NCI-H748 treated with DMSO at 0.1 percent for 48 hours (cell line): ENCODE results near the gene EEIG1.

Experiments used
- DNase-seq: peaks from one replicate; lab custom pipeline; 2025; lab: John Stamatoyannopoulos, UW

Gene EEIG1

GRCh38 chr9:127974769-127975261 lies 6.0 kb downstream of the EEIG1 start:
- DNase-seq: no peak

- DNase-seq: no peak
Measured at GRCh38 chr9:127974001-127974768, 6.6 kb downstream of the EEIG1 start.

- DNase-seq: no peak
Measured at GRCh38 chr9:127973169-127974000, 7.4 kb downstream of the EEIG1 start.

- no peak for DNase-seq
Measured at GRCh38 chr9:127972236-127972871, 8.4 kb downstream of the EEIG1 start.

- DNase-seq: no peak
Measured at GRCh38 chr9:127971357-127972235, 9.2 kb downstream of the EEIG1 start.

GRCh38 chr9:127970401-127971313 lies 10.1 kb downstream of the EEIG1 start:
- DNase-seq: peak; percentile 85

GRCh38 chr9:127968700-127969383 lies 11.9 kb downstream of the EEIG1 start:
- DNase-seq: no peak

GRCh38 chr9:127968042-127968441 lies 12.7 kb downstream of the EEIG1 start:
- no peak for DNase-seq

- DNase-seq: no peak
Measured at GRCh38 chr9:127967151-127967809, 13.5 kb downstream of the EEIG1 start.

GRCh38 chr9:127966416-127967150 lies 14.2 kb downstream of the EEIG1 start:
- no peak for DNase-seq

- no peak for DNase-seq
Measured at GRCh38 chr9:127965953-127966352, 14.8 kb downstream of the EEIG1 start.

- DNase-seq: no peak
Measured at GRCh38 chr9:127963359-127964064, 17.3 kb downstream of the EEIG1 start.

- DNase-seq: no peak
Measured at GRCh38 chr9:127963041-127963358, 17.8 kb downstream of the EEIG1 start.

- DNase-seq: no peak
Measured at GRCh38 chr9:127962278-127962677, 18.5 kb downstream of the EEIG1 start.

- DNase-seq: no peak
Measured at GRCh38 chr9:127961613-127962155, 19.1 kb downstream of the EEIG1 start.

GRCh38 chr9:127961155-127961490 lies 19.7 kb downstream of the EEIG1 start:
- no peak for DNase-seq

GRCh38 chr9:127960410-127961154 lies 20.2 kb downstream of the EEIG1 start:
- DNase-seq: no peak
